Ovary (tissue), 9 donors: ENCODE results near the gene SHISA7. TPM values are rescaled to one million over a fixed set of nuclear protein-coding genes. Genes with fewer than 3 reads are reported as not detected.
A peak's percentile ranks its signal among the peaks of the same experiment; 100 is the strongest.

Experiments used
- DNase-seq, 5 donors: peaks; one replicate each; pipeline ENCODE4 v3.0.0-alpha.2; 2019 to 2020
- H3K27ac ChIP-seq, 2 donors: fragments of 200-600 bp; one replicate each; pipeline versions ENCODE4 v1.5.1 to v1.8.0; 2019 to 2022
- H3K27me3 ChIP-seq: fragments of 200-600 bp; one replicate; pipeline ENCODE4 v1.8.0; 2022
- H3K36me3 ChIP-seq: fragments of 200-600 bp; sonication (generic); one replicate; pipeline ENCODE4 v1.5.1; 2019
- H3K4me1 ChIP-seq: one replicate; pipeline ENCODE4 v1.8.1; 2013; ENCODE audit warnings: mild to moderate bottlenecking, moderate library complexity; ENCODE audit not compliant: insufficient read depth
- H3K4me3 ChIP-seq: fragments of 200-600 bp; sonication (generic); one replicate; pipeline ENCODE4 v1.5.1; 2017
- H3K9me3 ChIP-seq, 2 donors: fragments of 200-600 bp in 1 of 2; sonication (generic) in 1 of 2; one replicate each; pipeline versions ENCODE4 v1.5.1 to v1.8.1; 2013 to 2019; ENCODE audit warnings: mild to moderate bottlenecking in 1 of 2, moderate library complexity in 1 of 2
- CTCF ChIP-seq, 3 donors: fragments of 450-650 bp in 2 of 3; fragments of 200-600 bp in 1 of 3; IDR thresholded peaks; one replicate each; pipeline versions ENCODE4 v1.5.1 to v1.8.0; 2016 to 2022; ENCODE audit warnings: antibody characterized with exemption in 3 of 3, mild to moderate bottlenecking in 1 of 3
- EP300 ChIP-seq: sonication (generic); formaldehyde crosslinking; IDR thresholded peaks from one replicate; pipeline ENCODE4 v1.6.1; 2017; ENCODE audit warnings: antibody characterized with exemption
- POLR2A ChIP-seq: fragments of 450-650 bp; IDR thresholded peaks from one replicate; pipeline ENCODE4 v1.6.1; 2017; ENCODE audit warnings: antibody characterized with exemption, mild to moderate bottlenecking, moderate library complexity
- WGBS, 3 donors: extraction: QIAGEN DNeasy Blood & Tissue Kit in 1 of 3; methylation state at CpG; one replicate each; pipeline versions ENCODE4 v1.1.5 to v1.1.7; 2013 to 2017; 5-methylcytosine and 5-hydroxymethylcytosine counted together
- intact Hi-C, 4 donors: fragments of 100-400 bp; cut with DNase I; formaldehyde crosslinking; loops; one replicate each; pipeline versions ENCODE4 v1.11.0 to v1.15.1; 2022 to 2023
- polyA plus RNA-seq, 2 donors: library from polyadenylated mRNA; stranded (reverse); fragments of 200-250 nt in 1 of 2; fragments of 350-450 nt in 1 of 2; fragmentation: Illumina TruSeq in 1 of 2; extraction: RNeasy Lipid Tissue Mini Kit (QIAGEN cat#74804) in 1 of 2; gene quantifications; one replicate each; pipeline ENCODE4 v1.2.3, GENCODE V29; 2013 to 2014
- total RNA-seq, 7 donors: library from RNA; depleted of rRNA in 2 of 7; stranded (reverse); fragments of >200 nt in 2 of 7; fragmentation: NEBNext Ultra II Directional in 3 of 7; extraction: Animal tissue kit (Norgen Biotek cat#: 25700) in 3 of 7; gene quantifications; one replicate each; pipeline versions ENCODE4 v1.1.0 to v1.2.4, GENCODE V29; 2016 to 2023
- donor health status: DM: no; HTN: no; CAD: no; lungs with moderate emphysema.
- donor health status: DM: no; HTN: no; CAD: no.
- donor health status: Bipolar disorder and iron deficiency.
- donor health status: DM: yes; HTN: yes; CAD: no.
- donor health status: DM: no; HTN: no; CAD: no.
- donor health status: DM: yes; HTN: yes; CAD: no.

SHISA7 gene
- total and polyA plus RNA-seq, 9 donors: not detected

GRCh38 chr19:55385724-55386492, 57.2 kb downstream of the SHISA7 start, which contains the start of gene RPL28:
RPL28 (plus strand) TSS chr19:55385932; CDS start chr19:55386358, 426 bp downstream.
- TF ChIP-seq CTCF (IDR thresholded peaks at IDR 0.05) (peak in 2 of 3 donors; percentile 16 to 21), EP300 (no peak), POLR2A (peak; percentile 94)
- intact Hi-C loops: loop anchor here in 3 of 4 donors (5.0 to 10.0 kb wide), 4 partner anchors 76 to 119 kb away; partner anchors contain the start of genes C19orf85 (in 1 of the 3) and ISOC2 (in 1 of the 3)
- peak; percentile 98 to 99 (median 99) for DNase-seq
- no peaks in the 10 kb centered on the region for H3K9me3 ChIP-seq
- peak within 1 kb of the TSS; percentile 56 for H3K4me3 ChIP-seq
- H3K27ac ChIP-seq: peak within 1 kb of the TSS; percentile 73 to 95
- peaks cover 26% of the 10 kb centered on the region for H3K4me1 ChIP-seq
- no peaks in the 10 kb centered on the region for H3K36me3 ChIP-seq
- no peaks in the 10 kb centered on the region for H3K27me3 ChIP-seq
- WGBS, 3 donors: 0 to 1% (median 0%) methylated on average over 68 of the region's 68 CpGs

- Histone ChIP-seq H3K36me3 (no peaks in the 10 kb centered on the region), H3K27me3 (no peaks in the 10 kb centered on the region), H3K4me3 (peak overlapping the region; percentile 56), H3K27ac (peak overlapping the region; percentile 73 to 95), H3K4me1 (peaks cover 26% of the 10 kb centered on the region), H3K9me3 (no peaks in the 10 kb centered on the region)
- TF ChIP-seq POLR2A: no peak
- peak; percentile 65 for TF ChIP-seq EP300
- intact Hi-C loops: loop anchor here in 3 of 4 donors (5.0 to 10.0 kb wide), 6 partner anchors 43 to 120 kb away; partner anchors contain the start of genes C19orf85 (in 1 of the 3) and ISOC2 (in 1 of the 3)
- DNase-seq: peak; percentile 95 to 98 (median 97)
- WGBS, 3 donors: 8 to 10% (median 10%) methylated on average over 34 of the region's 34 CpGs
Measured at GRCh38 chr19:55384920-55385723, 58.0 kb downstream of the SHISA7 start.

- WGBS, 3 donors: 34 to 56% (median 36%) methylated on average over 36 to 72 of the region's 72 CpGs
- intact Hi-C loops: loop anchor here in 3 of 4 donors (5.0 to 10.0 kb wide), 4 partner anchors 42 to 120 kb away; no protein-coding TSS in a partner anchor
- Histone ChIP-seq H3K4me3 (peak within 1 kb of the TSS; percentile 56), H3K36me3 (no peaks in the 10 kb centered on the region), H3K4me1 (peaks cover 26% of the 10 kb centered on the region), H3K27me3 (no peaks in the 10 kb centered on the region), H3K9me3 (no peaks in the 10 kb centered on the region), H3K27ac (peak within 1 kb of the TSS; percentile 73 to 95)
- DNase-seq: peak in 3 of 5 donors; percentile 63 to 69 (median 63)
- no peak for TF ChIP-seq CTCF (IDR thresholded peaks at IDR 0.05)
- TF ChIP-seq POLR2A: no peak
- TF ChIP-seq EP300: no peak
Measured at GRCh38 chr19:55384131-55384919, 58.8 kb downstream of the SHISA7 start, which contains the start of gene TMEM238. TMEM238 (minus strand) TSS chr19:55384292; CDS start chr19:55384259, 33 bp downstream.

- Histone ChIP-seq H3K27ac (peak overlapping the region in 1 of 2 donors; percentile 95), H3K9me3 (no peaks in the 10 kb centered on the region), H3K36me3 (no peaks in the 10 kb centered on the region), H3K4me1 (peaks cover 26% of the 10 kb centered on the region), H3K27me3 (no peaks in the 10 kb centered on the region), H3K4me3 (peak overlapping the region; percentile 56)
- intact Hi-C loops: loop anchor here in 3 of 4 donors (5.0 to 10.0 kb wide), 4 partner anchors 41 to 121 kb away; no protein-coding TSS in a partner anchor
- peak in 2 of 3 donors; percentile 20 to 34 for TF ChIP-seq CTCF (IDR thresholded peaks at IDR 0.05)
- TF ChIP-seq POLR2A: no peak
- no peak for TF ChIP-seq EP300
- peak; percentile 52 to 76 (median 60) for DNase-seq
- WGBS, 3 donors: 4 to 13% (median 5%) methylated on average over 36 to 88 of the region's 88 CpGs
Measured at GRCh38 chr19:55383279-55384130, 59.6 kb downstream of the SHISA7 start.
